GM19397 (cell line): ENCODE results near the gene MYBPHL.

Source experiments
- ATAC-seq: cut with Tn5 transposase; IDR thresholded peaks from one replicate; pipeline ENCODE4 v1.9.1; 2021; ENCODE audit warnings: mild to moderate bottlenecking, moderate library complexity; ENCODE audit not compliant: unreplicated experiment

Gene MYBPHL

DNA sequence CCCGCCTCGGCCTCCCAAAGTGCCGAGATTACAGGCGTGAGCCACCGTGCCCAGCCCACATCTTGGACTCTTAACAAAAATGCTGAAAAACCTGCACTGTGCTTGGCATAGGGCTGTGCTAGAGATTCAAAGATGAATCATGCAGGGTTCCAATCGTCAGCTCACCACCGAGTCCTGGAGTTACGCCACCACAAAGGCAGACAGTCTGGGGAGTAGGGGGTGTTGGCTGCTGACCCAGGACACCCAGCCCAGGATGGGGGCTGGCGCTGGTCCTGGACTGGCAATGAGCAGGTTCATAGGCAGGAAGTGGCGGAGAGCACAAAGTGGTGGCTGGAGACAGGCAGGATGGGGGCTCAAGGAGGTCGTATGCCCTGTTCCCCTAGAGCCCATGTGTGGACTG, 39.8 kb downstream of the MYBPHL start:
- no peak for ATAC-seq

- ATAC-seq = no peak
Observed at GRCh38 chr1:109265741-109266330, 41.0 kb downstream of the MYBPHL start.

DNA sequence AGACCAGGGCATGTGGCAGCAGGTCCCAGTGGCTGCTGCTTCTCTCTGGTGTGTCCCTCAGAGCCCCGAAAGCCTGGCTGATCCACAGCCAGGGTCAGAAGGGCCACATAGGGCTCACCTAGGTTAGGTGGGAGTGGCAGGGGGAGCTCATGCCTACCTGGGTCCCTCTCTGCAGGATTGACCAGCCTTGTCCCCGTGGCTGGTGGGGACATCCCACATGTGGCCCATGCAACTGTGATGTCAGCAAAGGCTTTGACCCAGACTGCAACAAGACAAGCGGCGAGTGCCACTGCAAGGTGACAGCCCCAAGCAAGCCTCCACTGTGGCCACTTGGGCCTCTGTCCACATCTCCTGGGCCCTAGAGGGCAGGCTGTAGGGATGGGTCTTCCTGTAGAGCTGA, 41.8 kb downstream of the MYBPHL start:
- no peak for ATAC-seq

DNA sequence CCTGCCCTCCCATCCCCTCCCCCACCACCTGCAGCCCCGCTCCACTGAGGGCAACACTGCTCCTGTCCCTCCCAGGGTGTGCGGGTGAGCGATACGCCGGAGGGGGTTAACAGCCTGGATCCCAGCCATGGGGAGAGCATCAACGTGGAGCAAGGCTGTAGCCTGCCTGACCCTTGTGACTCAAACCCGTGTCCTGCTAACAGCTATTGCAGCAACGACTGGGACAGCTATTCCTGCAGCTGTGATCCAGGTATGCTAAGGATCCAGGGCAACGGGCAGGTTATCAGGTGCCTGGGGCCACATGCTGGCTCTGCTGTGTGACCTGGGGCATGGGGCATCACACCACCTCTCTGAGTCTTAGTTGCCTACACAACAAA, 42.4 kb downstream of the MYBPHL start:
- ATAC-seq = no peak

DNA sequence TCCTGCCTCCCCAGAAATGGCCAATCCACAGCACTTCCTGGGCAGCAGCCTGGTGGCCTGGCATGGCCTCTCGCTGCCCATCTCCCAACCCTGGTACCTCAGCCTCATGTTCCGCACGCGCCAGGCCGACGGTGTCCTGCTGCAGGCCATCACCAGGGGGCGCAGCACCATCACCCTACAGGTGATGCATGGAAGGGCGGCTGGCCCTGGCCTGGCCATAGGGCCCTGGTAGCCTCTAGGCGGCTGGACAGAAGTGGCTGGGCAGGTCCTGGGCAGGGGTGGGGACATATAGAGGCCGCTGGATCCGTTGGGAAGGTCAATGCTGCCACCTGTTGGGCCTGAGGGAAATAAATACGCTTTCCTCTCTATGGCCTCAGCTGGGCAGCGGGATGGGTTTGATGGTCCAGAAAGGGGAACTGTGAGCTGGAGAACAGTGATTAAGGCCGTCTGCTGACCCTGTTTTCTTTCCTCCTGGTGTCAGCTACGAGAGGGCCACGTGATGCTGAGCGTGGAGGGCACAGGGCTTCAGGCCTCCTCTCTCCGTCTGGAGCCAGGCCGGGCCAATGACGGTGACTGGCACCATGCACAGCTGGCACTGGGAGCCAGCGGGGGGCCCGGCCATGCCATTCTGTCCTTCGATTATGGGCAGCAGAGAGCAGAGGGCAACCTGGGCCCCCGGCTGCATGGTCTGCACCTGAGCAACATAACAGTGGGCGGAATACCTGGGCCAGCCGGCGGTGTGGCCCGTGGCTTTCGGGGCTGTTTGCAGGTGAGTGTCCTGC, 43.0 kb downstream of the MYBPHL start:
- ATAC-seq = peak; percentile 81

DNA sequence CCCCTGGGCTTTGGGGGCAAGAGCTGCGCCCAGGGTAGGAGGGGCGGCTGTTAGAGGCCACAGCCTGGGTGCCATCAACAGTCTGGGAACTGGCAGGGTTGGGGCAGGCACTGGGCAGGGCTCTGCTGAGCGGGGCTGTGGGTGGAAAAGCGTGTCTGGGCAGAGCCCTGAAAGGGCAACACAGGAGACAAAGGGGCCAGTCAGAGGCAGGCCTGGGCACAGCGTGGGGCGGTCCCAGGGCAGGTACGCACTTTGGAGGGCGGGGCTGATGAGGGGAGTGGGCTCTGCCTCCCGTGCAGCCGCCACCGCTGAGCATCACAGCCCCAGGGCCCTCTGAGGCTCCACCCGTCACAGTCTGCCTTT, 43.6 kb downstream of the MYBPHL start:
- no peak for ATAC-seq

DNA sequence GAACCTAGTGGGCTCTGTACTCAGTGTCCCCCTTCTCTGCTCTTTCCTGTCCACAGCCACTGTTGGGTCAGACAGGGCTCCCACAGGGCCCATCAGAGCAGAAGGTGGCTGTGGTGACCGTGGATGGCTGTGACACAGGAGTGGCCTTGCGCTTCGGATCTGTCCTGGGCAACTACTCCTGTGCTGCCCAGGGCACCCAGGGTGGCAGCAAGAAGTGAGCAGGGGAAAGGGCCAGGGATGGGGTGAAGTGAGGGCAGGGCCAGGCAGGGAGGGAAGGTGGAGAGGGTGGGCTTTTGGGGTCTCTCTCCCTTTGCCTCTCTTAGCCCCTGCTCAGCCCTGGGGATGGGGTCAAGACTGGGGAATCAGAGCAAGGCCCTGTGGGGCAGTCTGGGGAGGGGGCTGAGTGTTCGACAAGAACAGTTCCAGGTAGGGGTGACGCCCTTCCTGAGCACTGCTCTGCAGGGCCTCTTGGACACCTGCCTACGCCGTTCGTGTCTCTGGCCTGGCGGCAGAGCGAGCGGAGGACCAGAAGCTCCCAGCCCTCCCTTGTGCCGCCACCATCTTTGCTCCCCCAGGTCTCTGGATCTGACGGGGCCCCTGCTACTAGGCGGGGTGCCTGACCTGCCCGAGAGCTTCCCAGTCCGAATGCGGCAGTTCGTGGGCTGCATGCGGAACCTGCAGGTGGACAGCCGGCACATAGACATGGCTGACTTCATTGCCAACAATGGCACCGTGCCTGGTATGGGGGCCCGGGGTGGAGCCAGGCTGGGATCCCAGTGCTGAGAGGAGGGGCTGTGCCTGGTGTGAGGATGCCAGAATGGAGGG, 44.4 kb downstream of the MYBPHL start:
- ATAC-seq = no peak

- no peak for ATAC-seq
Observed at GRCh38 chr1:109261578-109261977, 45.2 kb downstream of the MYBPHL start.

- no peak for ATAC-seq
Observed at GRCh38 chr1:109261006-109261405, 45.8 kb downstream of the MYBPHL start.

DNA sequence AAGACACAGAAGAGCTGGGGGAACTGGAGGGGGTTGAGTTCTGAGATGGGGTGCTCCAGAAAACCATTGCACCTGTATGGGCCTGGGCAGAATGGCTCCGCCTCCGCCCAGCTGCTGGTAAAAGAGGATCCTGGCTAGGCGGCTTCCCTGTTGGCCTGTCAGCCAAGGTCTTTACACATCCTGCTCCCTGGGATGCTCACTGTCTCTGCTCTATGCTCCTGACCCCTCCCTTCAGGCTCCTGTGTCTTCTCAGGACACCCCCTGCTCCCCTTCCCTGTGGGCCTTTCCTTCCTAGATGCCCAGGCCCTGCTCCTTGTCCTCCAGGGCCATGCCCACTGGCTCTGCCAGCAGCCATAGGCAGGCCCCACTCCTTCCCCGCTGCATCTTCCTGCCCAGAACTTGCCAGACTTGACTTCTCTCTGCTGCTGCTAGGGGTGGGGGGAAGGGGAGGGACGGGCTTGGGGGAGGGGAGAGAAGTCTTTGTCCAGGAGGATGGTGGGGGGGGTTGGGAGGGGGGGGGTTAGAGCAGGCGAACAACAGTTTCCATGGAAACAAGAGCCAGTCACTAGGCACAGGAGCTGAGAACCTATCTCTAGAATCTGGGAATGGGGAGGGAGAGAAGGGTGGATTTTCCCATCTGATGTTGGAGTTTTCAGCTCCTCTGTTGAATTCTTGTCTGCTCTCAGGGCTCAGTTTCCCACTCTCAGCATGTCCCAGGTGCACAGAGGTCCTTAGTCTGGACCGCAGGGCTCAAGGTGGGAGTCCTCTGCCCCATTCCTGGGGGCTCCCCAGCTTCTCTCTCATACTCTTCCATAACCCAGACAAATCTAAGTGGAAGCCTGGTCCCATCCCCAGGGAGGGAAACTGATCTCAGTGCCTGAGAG, 46.9 kb downstream of the MYBPHL start:
- ATAC-seq = no peak

DNA sequence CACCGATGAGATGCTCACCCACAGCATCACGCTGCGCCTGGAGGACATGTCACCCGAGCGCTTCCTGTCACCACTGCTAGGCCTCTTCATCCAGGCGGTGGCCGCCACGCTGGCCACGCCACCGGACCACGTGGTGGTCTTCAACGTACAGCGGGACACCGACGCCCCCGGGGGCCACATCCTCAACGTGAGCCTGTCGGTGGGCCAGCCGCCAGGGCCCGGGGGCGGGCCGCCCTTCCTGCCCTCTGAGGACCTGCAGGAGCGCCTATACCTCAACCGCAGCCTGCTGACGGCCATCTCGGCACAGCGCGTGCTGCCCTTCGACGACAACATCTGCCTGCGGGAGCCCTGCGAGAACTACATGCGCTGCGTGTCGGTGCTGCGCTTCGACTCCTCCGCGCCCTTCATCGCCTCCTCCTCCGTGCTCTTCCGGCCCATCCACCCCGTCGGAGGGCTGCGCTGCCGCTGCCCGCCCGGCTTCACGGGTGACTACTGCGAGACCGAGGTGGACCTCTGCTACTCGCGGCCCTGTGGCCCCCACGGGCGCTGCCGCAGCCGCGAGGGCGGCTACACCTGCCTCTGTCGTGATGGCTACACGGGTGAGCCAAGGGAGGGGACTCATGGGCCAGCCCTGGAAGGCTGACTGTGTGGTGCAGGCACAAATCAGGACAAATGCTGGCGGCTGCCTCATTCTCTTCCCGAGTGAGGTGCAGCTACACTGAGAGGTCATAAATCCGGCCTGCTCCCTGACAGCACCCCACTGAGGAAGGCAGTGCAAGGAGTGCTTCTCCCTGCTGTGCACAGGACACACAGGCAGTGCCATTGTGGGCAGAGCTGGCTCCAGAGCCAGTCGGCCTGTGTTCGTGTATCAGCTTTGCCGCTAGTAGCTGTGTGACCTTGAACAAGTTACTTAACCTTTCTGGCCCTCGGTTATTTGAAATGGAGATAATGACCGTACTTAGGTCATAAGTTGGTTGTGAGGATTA, 48.0 kb downstream of the MYBPHL start:
- ATAC-seq = no peak

DNA sequence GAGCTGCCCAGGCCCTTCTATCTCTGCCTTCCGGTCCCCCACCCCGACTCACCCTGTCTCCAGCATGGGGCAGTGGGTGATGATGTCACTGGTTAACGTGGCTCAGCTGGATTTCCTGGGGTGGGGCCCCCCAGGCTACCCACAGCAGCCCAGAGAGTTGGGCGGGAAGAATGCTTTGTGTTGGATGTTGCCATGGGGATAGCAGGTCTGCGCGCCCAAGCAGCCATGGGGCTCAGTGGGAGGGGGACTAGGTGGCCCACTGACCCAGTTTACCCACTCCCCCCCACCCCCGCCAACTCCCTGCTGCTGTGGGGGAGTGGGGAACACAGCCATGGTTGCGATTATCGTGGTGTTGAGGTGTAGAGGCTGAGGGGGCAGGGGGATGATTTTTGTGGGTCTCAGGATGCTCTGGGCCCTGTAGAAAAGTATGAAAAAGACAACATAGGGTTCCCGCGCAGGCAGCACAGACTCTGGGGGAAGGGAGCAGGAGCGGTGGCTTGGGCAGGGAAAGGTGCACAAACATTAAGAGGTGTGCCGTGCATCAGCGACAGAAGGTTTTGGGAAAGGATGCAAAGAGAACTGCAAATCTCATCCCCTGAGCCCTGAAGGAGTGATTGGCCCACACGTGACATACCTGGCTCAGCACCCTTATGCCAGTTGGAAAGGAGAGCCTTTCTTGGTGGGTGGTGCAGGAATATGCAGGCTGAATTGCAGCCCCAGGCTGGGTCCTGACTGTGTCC, 49.0 kb downstream of the MYBPHL start:
- ATAC-seq = no peak

GRCh38 chr1:109256971-109257681, 49.7 kb downstream of the MYBPHL start:
- no peak for ATAC-seq

- no peak for ATAC-seq
Observed at GRCh38 chr1:109256085-109256484, 50.7 kb downstream of the MYBPHL start.

GRCh38 chr1:109255678-109256077, 51.1 kb downstream of the MYBPHL start:
- ATAC-seq = no peak

DNA sequence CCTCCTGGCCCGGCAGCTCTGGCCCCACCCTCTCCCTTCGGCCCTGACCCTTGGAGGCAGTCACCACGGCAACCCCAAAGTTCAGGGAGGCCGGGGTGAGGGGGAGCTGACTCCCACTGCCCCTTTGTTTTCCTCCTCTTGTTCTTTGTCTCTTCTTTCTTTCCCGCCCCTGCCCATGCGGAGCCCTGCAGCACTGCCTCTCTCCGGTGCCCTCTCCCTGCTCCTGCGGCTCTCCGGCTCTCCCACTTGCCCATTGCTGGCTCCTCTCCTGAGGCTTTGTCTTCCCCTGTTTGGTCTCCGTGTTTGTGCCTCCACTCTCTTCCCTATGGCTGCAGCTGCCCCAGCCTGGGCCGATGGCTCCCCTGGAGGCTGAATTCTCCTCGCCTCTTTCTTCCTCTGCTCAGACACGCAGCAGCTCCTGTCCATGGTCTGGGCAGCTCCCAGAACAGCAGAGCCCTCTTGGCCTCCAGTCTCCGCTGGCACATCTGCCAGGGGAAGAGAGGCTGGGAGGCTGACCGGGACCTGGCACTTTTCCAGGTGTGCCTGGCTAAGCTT, 51.6 kb downstream of the MYBPHL start:
- no peak for ATAC-seq

DNA sequence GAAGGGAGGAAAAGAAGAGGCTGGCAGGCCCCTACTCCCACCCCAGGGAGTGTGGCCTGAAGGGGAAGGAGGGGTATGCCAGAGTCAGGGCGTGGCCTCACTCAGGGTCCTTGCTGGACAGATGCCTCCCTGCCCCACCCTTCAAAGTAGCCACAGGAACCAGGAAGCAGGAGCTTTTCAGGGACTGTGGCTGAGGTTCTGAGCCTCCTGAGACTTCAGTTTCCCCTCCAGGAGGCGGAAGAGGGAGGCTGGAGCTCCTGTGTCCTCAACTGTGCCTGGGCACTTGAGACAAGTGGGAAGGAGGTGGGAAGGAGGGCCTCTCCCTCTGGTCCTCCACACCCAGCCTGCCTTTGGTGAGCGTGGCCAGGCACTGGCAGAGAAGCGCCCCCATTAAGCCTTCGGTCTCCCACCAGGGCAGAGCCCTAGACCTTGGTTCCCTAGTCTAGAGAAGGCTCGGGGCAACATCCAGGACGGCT, 52.2 kb downstream of the MYBPHL start:
- no peak for ATAC-seq
